HCT116 (cell line): ENCODE measurements around the gene MIGA1. TPM values are rescaled to one million over a fixed set of nuclear protein-coding genes. Genes with fewer than 3 reads are reported as not detected.

Experiments used
- ATAC-seq: fragments of 200-7000 bp; cut with Tn5 transposase; 2 replicates; pipeline ENCODE4 v1.9.1; 2020; ENCODE audit warnings: mild to moderate bottlenecking, moderate library complexity
- BruUV-seq: library from RNA; stranded (reverse); fragments of 400-500 nt; replicated peaks from 2 replicates; lab custom pipeline; 2021; lab: Mats Ljungman, UMichigan
- CTCF ChIA-PET: fragments of 300-600 bp; sonication (Branson Sonifier 250); formaldehyde crosslinking; loops from one replicate; lab custom pipeline; 2021; ENCODE audit warnings: antibody characterized with exemption; lab: Charles Lee
- POLR2A ChIA-PET: fragments of 300-600, 350-600 bp; sonication (Branson Sonifier 250); formaldehyde crosslinking; loops from one replicate; lab custom pipeline; 2021; ENCODE audit warnings: antibody characterized with exemption; lab: Charles Lee
- RAD21 ChIA-PET, 2 experiments: fragments of 300-600 bp; sonication (Branson Sonifier 250); formaldehyde crosslinking; loops; one replicate each; lab custom pipeline; 2023; ENCODE audit warnings: low total read pairs in 2 of 2; ENCODE audit not compliant: uncharacterized antibody in 2 of 2, unreplicated experiment in 2 of 2, low non-redundant PET in 1 of 2; lab: Charles Lee
- DNase-seq: peaks from one replicate; pipeline ENCODE4 v3.0.0-alpha.2; 2010; ENCODE audit warnings: low read depth, low spot score
- H2AFZ ChIP-seq: fragments of 200-600 bp; shearing (Covaris generic), sonication (generic); 2 replicates; pipeline ENCODE4 v1.6.1; 2017; ENCODE audit warnings: low read depth, mixed run types, mixed read lengths, antibody characterized with exemption, low read length; ENCODE audit not compliant: poor library complexity, severe bottlenecking
- H3K27ac ChIP-seq: 2 replicates; pipeline ENCODE4 v1.5.1; 2012; ENCODE audit warnings: low read depth, low read length
- H3K27me3 ChIP-seq: fragments of 200-600 bp; sonication (generic); 2 replicates; pipeline ENCODE4 v1.6.1; 2016; ENCODE audit warnings: mixed run types, low read length, mixed read lengths; ENCODE audit not compliant: insufficient read depth
- H3K36me3 ChIP-seq, 2 experiments: fragments of 200-500 bp in 1 of 2; fragments of 200-600 bp in 1 of 2; sonication (Bioruptor generic) in 1 of 2; sonication (generic) in 1 of 2; 2 replicates each; pipeline versions ENCODE4 v1.5.1 to v1.6.1; 2014 to 2016; ENCODE audit warnings: low read length in 2 of 2, inconsistent platforms in 1 of 2, mixed read lengths in 1 of 2, mixed run types in 1 of 2; ENCODE audit not compliant: insufficient read depth in 2 of 2, control insufficient read depth in 1 of 2
- H3K4me1 ChIP-seq, 2 experiments: fragments of 200-600 bp in 1 of 2; sonication (generic) in 1 of 2; 2 replicates each; pipeline versions ENCODE4 v1.5.1 to v1.6.1; 2012 to 2017; ENCODE audit warnings: low read length in 2 of 2, inconsistent platforms in 1 of 2, mild to moderate bottlenecking in 1 of 2, mixed read lengths in 1 of 2, mixed run types in 1 of 2, moderate library complexity in 1 of 2; ENCODE audit not compliant: insufficient read depth in 2 of 2, control insufficient read depth in 1 of 2
- H3K4me2 ChIP-seq: fragments of 200-600 bp; sonication (generic); 2 replicates; pipeline ENCODE4 v1.6.1; 2017; ENCODE audit warnings: mixed run types, low read length, mixed read lengths
- H3K4me3 ChIP-seq, 2 experiments: fragments of 200-600 bp in 1 of 2; sonication (generic) in 1 of 2; replicated peaks in 1 of 2; 2 replicates each; pipeline ENCODE4 v1.5.1; 2011 to 2016; ENCODE audit warnings: low read length in 2 of 2, control low read depth in 1 of 2, low read depth in 1 of 2, mild to moderate bottlenecking in 1 of 2, mixed read lengths in 1 of 2, mixed run types in 1 of 2
- H3K79me2 ChIP-seq: fragments of 200-600 bp; sonication (generic); 2 replicates; pipeline ENCODE4 v1.6.1; 2017; ENCODE audit warnings: mild to moderate bottlenecking, mixed run types, low read length, moderate library complexity, mixed read lengths; ENCODE audit not compliant: insufficient read depth
- H3K9ac ChIP-seq: fragments of 200-600 bp; sonication (generic); 2 replicates; pipeline ENCODE4 v1.6.1; 2016; ENCODE audit warnings: low read length, mixed read lengths
- H3K9me2 ChIP-seq: fragments of 200-600 bp; sonication (generic), shearing (Covaris generic); 2 replicates; pipeline ENCODE4 v1.6.1; 2017; ENCODE audit warnings: mixed run types, mild to moderate bottlenecking, moderate library complexity; ENCODE audit not compliant: insufficient read depth
- H3K9me3 ChIP-seq, 2 experiments: fragments of 200-500 bp in 1 of 2; fragments of 200-600 bp in 1 of 2; sonication (Bioruptor generic) in 1 of 2; sonication (generic) in 1 of 2; 2 replicates each; pipeline ENCODE4 v1.6.1; 2014 to 2017; ENCODE audit warnings: low read length in 2 of 2, mixed read lengths in 2 of 2, inconsistent platforms in 1 of 2, low read depth in 1 of 2, mild to moderate bottlenecking in 1 of 2, mixed run types in 1 of 2, moderate library complexity in 1 of 2; ENCODE audit not compliant: control insufficient read depth in 1 of 2, insufficient read depth in 1 of 2
- H4K20me1 ChIP-seq: fragments of 200-600 bp; sonication (generic), shearing (Covaris generic); 2 replicates; pipeline ENCODE4 v1.6.1; 2017; ENCODE audit warnings: mixed run types, mild to moderate bottlenecking, moderate library complexity; ENCODE audit not compliant: insufficient read depth
- CBX3 ChIP-seq: IDR thresholded peaks from 2 replicates; pipeline ENCODE4 v1.6.1; 2012; ENCODE audit warnings: low read depth
- CEBPB ChIP-seq: IDR thresholded peaks from 2 replicates; pipeline ENCODE4 v1.6.1; 2012; ENCODE audit warnings: low read depth
- CTCF ChIP-seq, 3 experiments: fragments of 200-600 bp in 1 of 3; sonication (generic) in 1 of 3; IDR thresholded peaks in 2 of 3; conservative IDR thresholded peaks in 1 of 3; 2 replicates each; pipeline ENCODE4 v1.5.1; 2012 to 2017; ENCODE audit warnings: low read depth in 2 of 3, low read length in 2 of 3, antibody characterized with exemption in 1 of 3, borderline replicate concordance in 1 of 3, control low read depth in 1 of 3, mild to moderate bottlenecking in 1 of 3, mixed read lengths in 1 of 3, mixed run types in 1 of 3, moderate library complexity in 1 of 3; ENCODE audit not compliant: insufficient read depth in 1 of 3
- EGR1 ChIP-seq: IDR thresholded peaks from 2 replicates; pipeline ENCODE4 v1.6.1; 2012; ENCODE audit warnings: low read depth
- EZH2 ChIP-seq: fragments of 200-600 bp; sonication (generic); IDR thresholded peaks from 2 replicates; pipeline ENCODE4 v1.6.1; 2017; ENCODE audit warnings: antibody characterized with exemption, mixed run types
- EZH2phosphoT487 ChIP-seq: fragments of 200-600 bp; IDR thresholded peaks from 2 replicates; pipeline ENCODE4 v1.6.1; 2018; ENCODE audit warnings: antibody characterized with exemption, borderline replicate concordance
- FOSL1 ChIP-seq: IDR thresholded peaks from 2 replicates; pipeline ENCODE4 v1.6.1; 2012; ENCODE audit warnings: low read depth
- JUND ChIP-seq: IDR thresholded peaks from 2 replicates; pipeline ENCODE4 v1.6.1; 2012
- MAX ChIP-seq: IDR thresholded peaks from 2 replicates; pipeline ENCODE4 v1.6.1; 2012
- POLR2A ChIP-seq: IDR thresholded peaks from 2 replicates; pipeline ENCODE4 v1.7.0; 2011; ENCODE audit warnings: borderline replicate concordance; ENCODE audit not compliant: insufficient read depth, insufficient read length; ENCODE audit errors: extremely low read depth
- SIN3A ChIP-seq: IDR thresholded peaks from 2 replicates; pipeline ENCODE4 v1.6.1; 2012; ENCODE audit warnings: low read depth
- SP1 ChIP-seq: IDR thresholded peaks from 2 replicates; pipeline ENCODE4 v1.6.1; 2012; ENCODE audit warnings: low read depth
- SRF ChIP-seq: IDR thresholded peaks from 2 replicates; pipeline ENCODE4 v1.6.1; 2012; ENCODE audit warnings: low read depth
- TCF7L2 ChIP-seq: IDR thresholded peaks from 2 replicates; pipeline ENCODE4 v1.7.0; 2011; ENCODE audit warnings: borderline replicate concordance, inconsistent platforms; ENCODE audit not compliant: insufficient read depth, insufficient read length; ENCODE audit errors: extremely low read depth
- YY1 ChIP-seq: IDR thresholded peaks from 2 replicates; pipeline ENCODE4 v1.6.1; 2011; ENCODE audit warnings: low read length, low read depth, moderate library complexity, mild to moderate bottlenecking; ENCODE audit not compliant: insufficient replicate concordance; ENCODE audit errors: extremely low read depth
- ZBTB33 ChIP-seq: IDR thresholded peaks from 2 replicates; pipeline ENCODE4 v1.6.1; 2011; ENCODE audit warnings: mild to moderate bottlenecking, low read length, moderate library complexity; ENCODE audit not compliant: insufficient replicate concordance; ENCODE audit errors: extremely low read depth
- ZFX ChIP-seq: fragments of 450-650 bp; IDR thresholded peaks from 2 replicates; pipeline ENCODE4 v1.6.1; 2017
- intact Hi-C: fragments of 100-400 bp; cut with micrococcal nuclease; formaldehyde crosslinking; loops from 2 replicates; pipeline ENCODE4 v1.10.0; 2022
- total RNA-seq: library from RNA; stranded (reverse); gene quantifications from one replicate; pipeline ENCODE4 v1.2.1, GENCODE V29; 2021; ENCODE audit not compliant: unreplicated experiment

MIGA1 gene
- total RNA-seq, 1 experiment from 2014 or later, result 9.6 TPM

GRCh38 chr1:77876884-77877283 is 97.4 kb downstream of the MIGA1 start (continued):
- TF ChIP-seq TCF7L2 (no peak), YY1 (no peak)
- TF ChIP-seq, all 23 proteins: peak for 0

GRCh38 chr1:77881061-77881460 is 101.6 kb downstream of the MIGA1 start:
- Histone ChIP-seq H3K79me2 (no peaks in the 10 kb centered on the region), H3K4me2 (no peak overlapping the region), H3K9me3 (no peaks in the 10 kb centered on the region), H2AFZ (no peak overlapping the region), H3K9me2 (no peaks in the 10 kb centered on the region), H3K9ac (no peak overlapping the region), H3K27ac (no peak overlapping the region), H3K4me3 (no peak overlapping the region), H3K4me1 (no peaks in the 10 kb centered on the region), H4K20me1 (no peaks in the 10 kb centered on the region), H3K27me3 (no peaks in the 10 kb centered on the region), H3K36me3 (no peaks in the 10 kb centered on the region)
- ATAC-seq (no peak), DNase-seq (no peak)
- ChIA-PET POLR2A (no interaction called here), CTCF (no interaction called here), RAD21 (no interaction called here)
- BruUV-seq, result no TSS peak
- intact Hi-C loops, result no loop called here
- TF ChIP-seq ZBTB33 (no peak), POLR2A (no peak)

- ATAC-seq, result no peak
- H3K27me3 ChIP-seq, result no peaks in the 10 kb centered on the region
- no peaks in the 10 kb centered on the region for H3K4me1 ChIP-seq
- RAD21 ChIA-PET, result no interaction called here
- intact Hi-C loops, result no loop called here
- no peak overlapping the region for H3K4me2 ChIP-seq
- no peak overlapping the region for H3K9ac ChIP-seq
- CTCF ChIA-PET, result no interaction called here
- POLR2A ChIA-PET, result no interaction called here
- no peaks in the 10 kb centered on the region for H4K20me1 ChIP-seq
- no peak overlapping the region for H2AFZ ChIP-seq
- H3K9me2 ChIP-seq, result no peaks in the 10 kb centered on the region
- H3K27ac ChIP-seq, result no peak overlapping the region
- no peak overlapping the region for H3K4me3 ChIP-seq
- H3K79me2 ChIP-seq, result no peaks in the 10 kb centered on the region
- H3K36me3 ChIP-seq, result no peaks in the 10 kb centered on the region
- no TSS peak for BruUV-seq
- no peaks in the 10 kb centered on the region for H3K9me3 ChIP-seq
- DNase-seq, result no peak
- TF ChIP-seq CTCF (IDR thresholded peaks at IDR 0.05 in 2 of 3, conservative IDR thresholded peaks at IDR 0.05 in 1 of 3; ENCODE audit: borderline replicate concordance in 1 of 3, insufficient read depth in 1 of 3, low read depth in 2 of 3, low read length in 2 of 3) (no peak), ZFX (no peak), CBX3 (no peak), YY1 (no peak), EGR1 (no peak), SRF (no peak), SIN3A (no peak), CEBPB (no peak), POLR2A (no peak), SP1 (no peak), JUND (no peak), EZH2phosphoT487 (no peak), EZH2 (no peak), MAX (no peak), FOSL1 (no peak), TCF7L2 (no peak)
Measured at GRCh38 chr1:77882411-77882810, 103.0 kb downstream of the MIGA1 start.
